Stimulated activated CD4-positive, alpha-beta T cell treated with anti-CD3 and anti-CD28 coated beads, Interleukin-12 subunit alpha, Interleukin-12 subunit beta, amount 100 ng/mL, for 48 hours (primary cell): ENCODE data around the gene METRN.
"Not testable (repeated sequence)": the region's sequence is repeated elsewhere in the genome, so short reads cannot be mapped to it uniquely, and the experiment has no call there.

Experiments
- DNase-seq, 3 donors: peaks; one replicate each; pipeline ENCODE4 v3.0.0-alpha.2; 2020; ENCODE audit warnings: low read depth in 2 of 3, low spot score in 1 of 3

Gene METRN

DNA sequence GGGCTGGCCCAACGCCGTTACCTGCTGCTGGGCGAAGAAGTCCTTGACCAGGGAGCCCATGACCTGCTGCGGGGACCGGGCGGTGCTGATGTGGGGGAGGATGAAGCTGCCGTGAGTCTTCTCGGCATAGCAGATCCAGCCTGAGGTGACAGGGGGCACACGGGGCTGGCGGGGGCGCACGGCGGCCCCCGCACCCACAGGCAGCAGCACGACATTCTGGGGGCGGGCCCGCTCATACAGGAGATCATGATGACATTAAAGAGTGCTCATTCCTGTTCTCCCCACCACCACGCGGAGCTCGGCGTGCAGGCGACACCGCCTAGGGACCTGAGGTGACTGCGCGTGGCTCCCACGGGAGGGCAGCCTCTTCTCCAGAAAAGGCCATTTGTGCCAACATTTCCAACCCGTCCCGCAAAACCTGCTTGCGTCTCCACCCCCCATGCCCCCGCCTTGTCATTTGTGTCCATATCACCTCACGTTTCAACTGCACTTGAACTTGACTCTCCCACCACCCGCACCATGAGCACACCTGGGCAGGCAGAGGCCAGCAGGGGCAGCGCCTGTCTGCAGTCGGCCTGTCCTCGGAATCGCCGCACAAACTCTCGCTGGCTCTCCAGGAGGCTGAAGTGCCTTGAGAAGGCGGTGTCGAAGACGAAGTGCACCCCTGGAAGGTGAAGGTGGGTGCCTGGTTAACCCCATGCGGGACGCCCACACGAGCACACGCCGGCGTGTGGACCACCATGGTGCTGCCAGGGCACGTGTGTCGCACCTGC, 19.5 kb downstream of the METRN start:
- DNase-seq: no peak

DNA sequence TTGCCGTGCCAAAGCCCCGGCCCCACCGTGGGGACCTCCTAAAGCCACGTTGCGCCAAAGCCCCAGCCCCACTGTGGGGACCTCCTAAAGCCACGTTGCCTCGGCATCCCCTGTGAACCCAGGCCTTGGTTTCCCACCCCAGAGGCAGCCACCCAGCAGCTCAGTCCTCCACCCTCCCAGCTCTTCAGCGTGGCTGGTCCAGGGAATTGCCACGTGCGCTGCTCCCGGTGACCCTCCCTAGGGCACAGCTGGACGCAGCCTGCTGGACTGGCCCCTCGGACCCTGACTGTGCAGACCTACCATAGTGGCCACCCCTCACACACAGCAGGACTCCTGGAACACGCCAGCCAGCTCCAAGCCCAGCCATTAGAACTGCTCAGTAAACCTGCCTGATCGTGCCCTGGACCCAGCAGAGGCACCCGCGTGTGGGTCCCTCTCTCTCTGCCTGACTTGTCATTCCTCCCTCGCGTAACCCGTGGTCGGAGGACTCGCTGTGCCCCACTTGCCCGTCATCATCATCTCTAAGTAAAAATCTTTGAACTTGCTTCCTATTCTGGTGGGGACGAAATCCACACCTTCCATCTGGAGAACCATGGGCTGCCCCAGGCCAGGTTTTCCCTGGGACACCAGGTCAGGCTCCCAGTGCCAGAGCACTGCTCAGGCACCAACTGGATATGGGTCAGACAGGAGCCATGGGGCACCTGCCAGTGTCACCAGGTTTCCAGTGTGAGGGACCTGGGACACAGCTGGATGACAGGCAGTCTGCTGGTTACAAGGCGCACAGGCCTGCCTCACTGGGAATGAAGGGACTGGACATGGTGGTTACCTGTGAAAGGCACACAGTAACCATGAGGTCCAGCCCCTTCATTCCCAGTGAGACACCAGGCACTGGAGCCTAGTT, 20.3 kb downstream of the METRN start:
- no peak for DNase-seq

DNA sequence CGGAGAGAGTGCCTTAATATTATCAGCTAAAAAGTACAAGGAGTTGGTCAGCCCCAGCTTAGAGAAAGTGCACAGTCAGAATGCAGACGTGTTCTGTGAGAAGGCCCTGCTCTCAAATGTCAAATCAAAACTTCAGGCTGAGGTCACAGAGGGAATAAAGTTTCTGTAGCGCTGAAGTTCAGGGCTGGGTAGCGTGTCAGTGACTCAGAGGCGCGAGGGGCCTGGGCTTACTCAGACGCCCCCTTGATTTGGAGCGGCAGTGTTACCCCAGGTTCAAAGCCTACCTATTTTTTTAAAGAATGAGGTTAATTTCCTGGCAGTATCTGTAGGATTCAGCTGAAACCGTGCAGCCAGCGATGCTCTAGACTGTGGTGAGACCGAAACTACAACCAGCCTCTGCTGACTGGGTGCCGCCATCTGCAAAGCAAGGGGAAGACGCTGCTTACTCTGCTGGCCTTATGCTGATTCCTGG, 21.1 kb downstream of the METRN start:
- DNase-seq: peak; percentile 59 to 74 (median 60)

DNA sequence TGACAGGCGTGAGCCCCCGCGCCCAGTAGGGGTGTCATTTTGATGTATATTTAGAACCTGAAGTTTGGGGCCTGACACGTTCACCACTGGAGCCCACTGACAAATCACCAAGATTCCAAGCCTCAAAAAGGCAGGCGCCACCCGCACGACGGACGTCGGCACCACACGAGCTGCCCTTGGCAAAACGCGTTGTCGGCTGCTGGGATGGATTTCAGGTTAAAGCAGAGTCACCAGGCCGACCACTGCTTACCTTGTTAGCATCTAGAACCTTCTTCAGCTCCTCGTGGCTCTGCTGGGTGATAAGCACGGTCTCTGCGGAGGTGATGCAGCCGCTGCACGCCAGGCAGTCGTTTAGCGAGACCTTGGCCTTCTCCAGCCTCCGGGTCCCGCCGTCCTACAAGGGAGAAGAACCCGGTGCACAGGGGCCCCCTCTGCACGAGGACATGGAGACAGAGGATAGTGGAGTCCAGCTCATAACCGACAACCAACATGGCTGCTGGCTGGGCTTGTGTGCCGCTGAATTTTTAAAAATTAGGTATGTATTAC, 22.1 kb downstream of the METRN start:
- no peak for DNase-seq

DNA sequence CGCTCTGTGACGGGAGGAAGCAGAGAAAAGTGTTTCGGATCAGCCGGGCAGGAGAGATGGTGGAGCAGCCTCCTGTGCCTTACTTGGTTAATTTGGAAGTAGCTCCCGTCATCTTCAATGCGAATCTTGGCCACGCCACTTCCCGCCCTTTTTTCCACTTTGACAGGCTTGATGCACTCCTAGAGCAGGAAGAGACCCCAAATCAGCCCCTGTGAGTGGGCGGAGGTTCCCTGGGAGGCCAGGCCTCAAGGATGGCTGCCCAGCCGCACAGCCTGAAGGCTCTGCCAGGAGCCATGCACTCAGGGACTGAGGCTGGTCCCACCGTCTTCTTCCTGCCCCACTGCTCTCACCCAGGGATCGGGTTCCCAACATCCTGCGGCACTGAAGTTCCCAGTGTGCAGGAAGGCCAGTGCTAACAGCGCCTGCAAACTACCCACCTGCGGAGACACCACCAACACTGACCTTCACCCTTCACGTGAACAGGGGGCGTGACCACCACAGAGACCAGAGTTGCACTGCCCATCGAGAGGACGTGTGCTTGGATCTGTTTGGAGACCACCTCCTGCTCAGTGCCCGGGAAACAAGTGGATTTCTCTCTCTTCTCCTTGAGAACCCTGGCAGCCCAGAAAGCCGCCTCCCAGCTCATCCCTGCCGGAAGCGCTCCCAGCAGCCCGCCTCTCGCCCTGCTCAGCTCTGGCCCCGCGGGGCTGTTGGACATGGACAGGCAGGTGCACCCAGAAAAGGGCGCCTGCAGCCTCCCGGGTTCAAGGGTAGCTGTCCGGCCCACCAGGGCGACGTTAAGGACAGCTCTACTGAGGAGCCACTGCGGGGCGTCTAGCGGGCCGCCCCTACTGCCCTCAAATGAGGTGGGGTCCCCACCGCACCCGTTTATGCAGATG, 24.9 kb downstream of the METRN start:
- no peak for DNase-seq

DNA sequence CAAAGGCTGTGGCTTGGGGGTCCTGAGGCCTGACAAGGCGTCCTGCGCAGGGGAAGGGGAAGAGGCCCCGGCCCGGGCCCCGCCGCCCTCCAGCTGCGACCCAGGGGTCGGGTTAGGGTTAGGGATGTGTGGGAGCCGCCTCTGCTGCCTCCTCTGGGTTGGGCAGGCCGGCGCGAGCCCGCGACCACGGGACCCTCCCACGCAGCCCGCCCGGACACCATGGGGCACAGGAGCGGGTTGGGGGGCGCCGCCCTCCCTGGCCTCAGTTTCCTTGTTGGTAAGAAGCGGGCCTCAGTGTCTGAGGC, 25.5 kb downstream of the METRN start:
- no peak for DNase-seq

DNA sequence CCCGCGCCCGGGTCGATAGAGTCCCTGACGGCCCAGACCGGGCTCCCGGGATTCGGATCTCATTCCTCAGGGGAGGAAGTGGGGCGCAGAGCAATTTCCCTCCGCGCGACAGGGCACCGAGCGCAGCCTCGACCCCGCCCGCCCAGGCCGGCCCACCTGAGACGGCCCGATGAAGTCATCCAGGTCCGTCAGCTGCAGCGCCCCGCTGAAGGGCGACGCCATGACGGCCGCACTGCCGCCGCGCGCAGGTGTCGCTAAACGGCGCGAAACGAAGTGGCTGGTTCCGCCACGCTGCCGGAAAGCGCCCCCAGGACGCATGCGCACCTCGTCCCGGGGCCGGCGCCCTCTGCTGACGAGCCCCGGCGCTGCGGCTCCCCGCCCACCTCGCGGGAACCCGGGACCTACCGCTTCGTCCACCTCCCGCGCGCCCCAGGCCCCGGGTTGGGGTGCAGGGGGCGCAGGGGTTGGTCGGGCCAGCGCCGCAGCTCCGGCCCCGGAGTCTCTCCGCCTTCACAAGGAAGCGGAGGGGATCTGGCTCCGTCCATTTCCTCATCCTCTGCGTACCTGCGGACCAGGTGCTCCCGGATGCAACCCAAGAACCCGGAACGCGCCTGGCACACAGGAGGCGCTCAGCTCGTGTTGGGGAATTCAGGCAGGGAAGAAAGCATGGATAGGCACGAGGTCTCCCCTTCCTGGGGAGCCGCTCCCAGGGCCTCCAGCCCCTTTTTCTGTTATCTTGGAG, 26.0 kb downstream of the METRN start, which contains the start of gene CIAO3:
CIAO3 (minus strand) TSS at position 234 of the 742 bp plus-strand sequence; CDS start at position 222, 12 bp downstream.
- DNase-seq: peak; percentile 88 to 90 (median 88)

DNA sequence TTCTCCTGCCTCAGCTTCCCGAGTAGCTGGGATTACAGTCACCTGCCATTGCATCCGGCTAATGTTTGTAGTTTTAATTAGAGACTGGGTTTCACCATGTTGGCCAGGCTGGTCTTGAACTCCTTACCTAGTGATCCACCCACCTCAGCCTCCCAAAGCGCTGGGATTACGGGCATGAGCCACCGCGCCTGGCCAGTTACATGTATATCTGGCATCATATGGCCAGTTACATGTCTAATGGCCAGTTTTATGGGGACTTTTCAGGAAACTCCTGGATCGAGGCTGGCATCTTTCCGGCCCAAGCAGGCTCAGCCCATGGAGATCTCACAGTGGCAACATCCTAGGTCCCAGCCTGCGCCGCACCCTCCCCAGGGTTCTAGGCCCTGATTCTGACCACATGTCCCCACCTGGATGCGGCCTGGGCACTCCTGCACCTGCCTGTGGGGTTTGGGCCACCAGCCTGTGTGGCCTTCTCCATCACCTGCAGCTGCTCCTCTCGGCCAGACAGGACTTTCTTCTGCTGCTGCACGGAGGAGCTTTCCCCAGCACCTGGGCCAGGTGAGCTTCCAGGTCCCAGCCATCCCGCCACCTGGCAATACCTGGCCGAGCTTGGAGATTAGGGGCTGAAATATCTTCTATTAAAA, 27.2 kb downstream of the METRN start:
- no peak for DNase-seq

DNA sequence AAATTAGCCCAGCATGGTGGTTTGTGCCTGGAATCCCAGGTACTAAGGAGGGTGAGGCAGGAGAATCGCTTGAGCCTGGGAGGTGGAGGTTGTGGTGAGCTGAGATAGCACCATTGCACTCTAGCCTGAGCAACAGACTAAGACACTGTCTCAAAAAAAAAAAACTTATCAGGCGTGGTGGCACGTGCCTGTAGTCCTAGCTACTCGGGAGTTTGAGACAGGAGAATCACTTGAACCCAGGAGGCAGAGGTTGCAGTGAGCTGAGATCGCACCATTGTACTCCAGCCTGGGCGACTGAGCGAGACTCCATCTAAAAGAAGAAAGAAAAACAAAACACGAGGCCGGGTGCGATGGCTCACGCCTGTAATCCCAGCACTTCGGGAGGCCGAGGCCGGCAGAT, 28.0 kb downstream of the METRN start:
- DNase-seq: not testable (repeated sequence)

DNA sequence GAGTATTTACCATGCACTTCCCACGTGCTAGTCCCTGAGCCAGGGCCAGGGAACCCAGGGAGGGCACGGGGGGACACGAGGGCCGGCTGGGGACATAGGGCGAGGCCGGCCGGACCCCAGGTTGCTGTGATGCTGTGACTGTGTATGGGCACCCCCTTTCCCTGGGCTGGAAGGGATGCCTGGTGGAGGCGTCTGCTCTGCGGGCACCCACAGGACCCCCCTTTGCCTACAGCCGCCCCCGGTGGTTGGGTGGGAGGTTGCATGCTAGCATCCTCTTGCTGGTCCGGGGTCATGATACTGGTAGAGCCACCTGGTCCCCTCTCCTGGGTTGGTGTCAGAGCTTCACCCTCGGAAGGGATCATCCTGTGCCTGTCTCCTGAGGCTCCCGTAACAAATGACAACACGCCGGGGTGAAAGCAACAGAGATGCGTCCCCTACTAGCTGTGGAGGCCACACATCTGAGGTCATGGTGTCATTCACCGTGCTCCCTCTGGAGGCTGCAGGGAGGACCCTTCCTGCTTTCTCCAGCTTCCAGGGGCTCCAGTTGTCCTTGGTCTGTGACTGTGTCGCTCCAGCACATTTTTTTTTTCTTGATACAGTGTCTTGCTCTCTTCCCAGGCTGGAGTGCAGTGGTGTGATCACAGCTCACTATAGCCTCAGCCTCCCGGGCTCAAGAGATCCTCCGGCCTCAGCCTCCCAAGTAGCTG, 29.0 kb downstream of the METRN start:
- no peak for DNase-seq

DNA sequence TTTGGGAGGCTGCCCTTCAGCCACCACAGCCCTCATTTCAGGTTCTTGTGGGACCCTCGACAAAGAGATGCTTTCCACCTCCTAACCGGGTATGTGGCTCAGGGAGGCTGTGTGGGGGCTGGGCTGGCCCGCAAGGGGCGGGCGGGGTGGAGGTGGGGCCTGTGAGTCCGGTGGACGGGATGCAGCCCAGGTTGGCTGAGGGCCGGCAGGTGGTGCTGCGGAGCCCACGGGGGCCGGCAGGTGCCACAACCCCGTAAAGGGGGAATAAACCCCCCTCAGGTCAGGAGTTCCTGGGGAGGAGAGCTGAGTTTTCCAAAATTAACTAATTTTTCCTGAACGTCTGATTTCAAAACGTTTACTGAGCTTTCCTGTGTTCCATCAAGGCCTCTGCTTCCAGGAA, 30.8 kb downstream of the METRN start:
- no peak for DNase-seq

DNA sequence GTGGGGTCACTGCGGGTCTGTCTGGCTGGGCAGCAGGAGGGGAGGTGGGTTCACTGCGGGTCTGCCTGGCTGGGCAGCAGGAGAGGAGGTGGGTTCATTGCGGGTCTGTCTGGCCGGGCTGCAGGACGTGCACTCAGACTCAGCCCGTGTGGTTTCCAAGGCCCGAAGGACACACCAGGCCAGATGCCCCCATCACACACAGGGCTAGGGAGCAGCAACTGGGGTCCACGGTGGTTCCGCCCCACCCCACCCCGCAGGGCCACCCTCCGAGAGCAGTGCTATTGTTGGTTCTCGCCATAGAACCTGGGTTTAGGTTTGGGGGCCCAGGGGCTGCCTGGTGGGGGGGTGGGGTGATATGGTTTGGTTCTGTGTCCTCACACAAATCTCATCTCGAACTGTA, 31.7 kb downstream of the METRN start:
- DNase-seq: no peak

DNA sequence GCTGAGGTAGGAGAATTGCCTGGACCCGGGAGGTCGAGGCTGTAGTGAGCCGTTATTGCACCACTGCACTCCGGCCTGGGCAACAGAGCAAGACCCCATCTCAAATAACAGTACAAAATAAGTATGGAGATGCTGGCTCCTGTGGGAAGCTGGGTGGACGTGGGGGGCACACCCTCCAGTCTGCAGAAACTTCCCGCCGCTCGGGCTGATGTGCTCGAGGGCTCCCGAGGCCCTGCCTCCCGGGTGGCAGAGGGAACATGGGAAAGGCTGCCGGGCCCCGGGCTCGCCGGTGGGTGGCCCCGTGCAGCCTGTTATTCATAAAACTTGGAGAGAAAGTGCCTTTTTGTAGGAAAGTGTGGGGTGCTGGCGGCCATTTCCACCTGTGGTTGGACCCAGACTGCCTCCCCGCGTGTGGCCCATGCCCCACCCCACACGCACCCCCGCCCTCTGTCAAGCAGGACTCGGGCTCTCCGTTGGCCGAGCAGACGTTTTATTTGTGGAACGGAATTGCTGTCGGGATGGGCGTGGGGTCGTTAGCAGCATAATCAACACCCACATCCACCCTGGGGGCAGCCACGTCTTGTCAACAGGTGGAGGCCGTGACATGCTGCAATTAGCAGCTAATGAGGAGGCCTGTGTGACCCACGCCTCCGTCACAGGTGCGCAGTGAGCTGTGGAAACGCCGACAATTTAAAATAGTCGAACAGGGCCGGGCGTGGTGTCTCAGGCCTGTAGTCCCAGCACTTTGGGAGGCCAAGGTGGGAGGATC, 33.2 kb downstream of the METRN start:
- no peak for DNase-seq

DNA sequence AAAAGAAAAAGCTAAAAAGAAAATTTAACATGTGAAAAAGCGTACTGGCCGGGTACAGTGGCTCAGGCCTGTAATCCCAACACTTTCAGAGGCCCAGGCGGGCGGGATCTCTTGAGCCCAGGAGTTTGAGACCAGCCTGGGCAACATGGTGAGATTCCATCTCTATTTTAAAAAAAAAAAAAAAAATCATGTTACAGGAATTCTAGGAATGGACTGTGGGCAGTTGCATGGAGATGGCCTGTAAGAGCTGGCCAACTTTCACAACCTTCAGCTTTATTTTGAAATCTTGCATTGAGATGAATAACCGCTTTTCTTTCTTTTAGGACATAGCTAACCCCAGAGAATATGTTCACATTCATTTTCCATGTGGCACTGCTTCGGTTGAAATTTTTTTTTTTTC, 34.1 kb downstream of the METRN start:
- no peak for DNase-seq

DNA sequence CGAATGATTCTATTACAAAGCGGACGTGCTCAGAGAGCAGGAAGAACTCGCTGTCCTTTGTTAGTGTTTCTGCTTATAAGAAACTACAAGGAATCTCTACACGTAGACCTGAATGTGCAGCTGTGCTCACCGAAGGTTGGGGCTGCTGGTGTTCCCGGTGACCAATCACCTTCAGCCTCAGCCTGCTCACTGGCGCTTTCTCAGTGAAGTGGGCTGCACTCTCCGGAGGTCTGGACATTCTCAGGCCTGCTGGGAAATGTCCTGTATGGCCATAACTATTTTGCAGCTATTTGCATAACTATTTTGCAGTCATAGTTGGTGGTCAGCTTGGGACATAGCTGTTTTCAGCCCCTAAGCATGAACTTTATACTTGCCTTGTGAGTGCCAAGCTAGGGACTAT, 35.6 kb downstream of the METRN start:
- DNase-seq: no peak

DNA sequence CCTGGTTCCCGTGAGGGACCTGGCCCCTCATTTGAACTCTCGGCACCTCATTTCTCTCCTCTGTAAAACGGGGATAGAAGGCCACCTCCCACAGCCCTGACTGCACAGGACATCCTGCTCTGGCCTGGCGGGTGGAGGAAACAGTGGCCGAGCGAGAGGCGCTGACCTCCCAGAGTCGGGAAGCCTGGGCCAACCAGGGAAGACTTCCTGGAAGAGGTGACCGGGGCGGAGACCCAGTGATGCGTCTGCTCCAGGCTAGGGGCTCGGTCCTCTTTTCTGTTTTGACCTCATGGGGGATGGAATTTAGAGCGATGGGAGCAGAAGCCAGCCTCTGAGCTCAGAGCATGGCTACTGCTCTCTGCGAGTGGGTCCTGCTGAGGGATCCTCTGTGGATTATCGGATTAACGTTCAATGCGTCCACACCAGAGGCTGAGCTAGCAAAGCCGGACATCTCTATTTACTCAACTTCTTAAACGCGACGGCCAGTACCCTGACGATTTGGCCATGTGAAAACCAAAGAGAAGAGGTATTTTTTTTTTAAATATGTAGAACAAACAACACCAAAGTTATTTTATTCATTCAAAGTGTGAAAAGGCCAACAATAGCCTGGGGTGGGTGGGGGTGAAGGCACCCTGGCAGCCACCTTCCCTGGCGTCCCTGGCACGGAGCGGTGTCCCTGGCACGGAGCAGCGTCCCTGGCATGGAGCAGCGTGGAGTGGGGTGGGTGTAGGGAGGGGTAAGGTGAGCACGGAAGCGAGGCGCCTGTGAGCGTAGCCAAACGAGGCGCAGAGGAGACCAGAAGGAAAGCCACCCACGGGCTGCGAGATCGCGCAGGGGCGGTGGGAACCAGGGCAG, 36.5 kb downstream of the METRN start:
- no peak for DNase-seq

DNA sequence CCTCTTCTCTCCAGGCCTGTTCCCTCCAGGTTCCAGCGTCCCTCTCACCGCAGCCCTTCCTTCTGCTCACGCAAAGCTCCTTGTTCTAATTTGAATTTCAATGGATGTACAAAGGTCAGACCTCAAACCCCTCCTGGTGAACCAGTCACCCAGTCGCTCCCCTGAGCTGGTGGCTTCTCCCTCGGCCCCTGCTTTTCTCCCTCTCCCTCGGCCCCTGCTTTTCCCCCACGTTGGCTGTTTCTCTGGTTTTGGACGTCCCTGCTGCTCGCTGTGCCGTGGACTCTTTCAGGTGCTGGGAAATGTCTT, 37.0 kb downstream of the METRN start:
- no peak for DNase-seq
